ENCODE measurements around the gene STARD3. TPM values are rescaled to one million over a fixed set of nuclear protein-coding genes. Genes with fewer than 3 reads are reported as not detected.

Gene STARD3
- total RNA-seq, 1 donor from 2014 or later = 51.2 TPM

- Histone ChIP-seq H3K27ac (ENCODE audit: low read depth, low read length) (no peak overlapping the region), H3K4me1 (ENCODE audit: insufficient read depth, low read length) (peaks cover 5% of the 10 kb centered on the region), H3K9ac (ENCODE audit: low read length) (no peak overlapping the region), H2AFZ (ENCODE audit: low read depth, low read length) (no peak overlapping the region), H4K20me1 (ENCODE audit: insufficient read depth, low read length) (no peaks in the 10 kb centered on the region), H3K79me2 (ENCODE audit: insufficient read depth, low read length) (no peaks in the 10 kb centered on the region), H3K27me3 (ENCODE audit: insufficient read depth, low read length) (peaks cover 61% of the 10 kb centered on the region), H3K9me3 (ENCODE audit: insufficient read depth, low read depth, low read length) (no peaks in the 10 kb centered on the region), H3K4me2 (ENCODE audit: low read length) (no peak overlapping the region), H3K36me3 (ENCODE audit: insufficient read depth, low read length) (no peaks in the 10 kb centered on the region), H3K4me3 (ENCODE audit: insufficient read depth, low read depth, low read length) (no peak overlapping the region)
- Mint-ChIP-seq H3K4me3 (ENCODE audit: unreplicated experiment) (no peak overlapping the region), H3K36me3 (ENCODE audit: low read depth, unreplicated experiment) (no peaks in the 10 kb centered on the region), H3K27ac (ENCODE audit: unreplicated experiment) (no peak overlapping the region), H3K4me1 (ENCODE audit: low read depth, unreplicated experiment) (peaks cover 2% of the 10 kb centered on the region), H3K27me3 (ENCODE audit: low read depth, unreplicated experiment) (peaks cover 60% of the 10 kb centered on the region), H3K9me3 (ENCODE audit: unreplicated experiment) (no peaks in the 10 kb centered on the region)
- no peak for FAIRE-seq
- no peak for DNase-seq (ENCODE audit: low read depth)
- TF ChIP-seq, protein P1, sequence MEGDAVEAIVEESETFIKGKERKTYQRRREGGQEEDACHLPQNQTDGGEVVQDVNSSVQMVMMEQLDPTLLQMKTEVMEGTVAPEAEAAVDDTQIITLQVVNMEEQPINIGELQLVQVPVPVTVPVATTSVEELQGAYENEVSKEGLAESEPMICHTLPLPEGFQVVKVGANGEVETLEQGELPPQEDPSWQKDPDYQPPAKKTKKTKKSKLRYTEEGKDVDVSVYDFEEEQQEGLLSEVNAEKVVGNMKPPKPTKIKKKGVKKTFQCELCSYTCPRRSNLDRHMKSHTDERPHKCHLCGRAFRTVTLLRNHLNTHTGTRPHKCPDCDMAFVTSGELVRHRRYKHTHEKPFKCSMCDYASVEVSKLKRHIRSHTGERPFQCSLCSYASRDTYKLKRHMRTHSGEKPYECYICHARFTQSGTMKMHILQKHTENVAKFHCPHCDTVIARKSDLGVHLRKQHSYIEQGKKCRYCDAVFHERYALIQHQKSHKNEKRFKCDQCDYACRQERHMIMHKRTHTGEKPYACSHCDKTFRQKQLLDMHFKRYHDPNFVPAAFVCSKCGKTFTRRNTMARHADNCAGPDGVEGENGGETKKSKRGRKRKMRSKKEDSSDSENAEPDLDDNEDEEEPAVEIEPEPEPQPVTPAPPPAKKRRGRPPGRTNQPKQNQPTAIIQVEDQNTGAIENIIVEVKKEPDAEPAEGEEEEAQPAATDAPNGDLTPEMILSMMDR (IDR thresholded peaks at IDR 0.05; ENCODE audit: insufficient read depth, low read depth, low read length) = no peak
- TF ChIP-seq EZH2 (IDR thresholded peaks at IDR 0.05; ENCODE audit: insufficient read depth, low read length) = no peak
Observed at GRCh38 chr17:39629494-39629880, 7.5 kb upstream of the STARD3 start.

GRCh38 chr17:39629898-39630297 lies 7.0 kb upstream of the STARD3 start:
- H3K9me3 Mint-ChIP-seq (ENCODE audit: unreplicated experiment) = no peaks in the 10 kb centered on the region
- H3K27me3 Mint-ChIP-seq (ENCODE audit: low read depth, unreplicated experiment) = peaks cover 56% of the 10 kb centered on the region
- H3K27ac ChIP-seq (ENCODE audit: low read depth, low read length) = no peak overlapping the region
- H3K9me3 ChIP-seq (ENCODE audit: insufficient read depth, low read depth, low read length) = no peaks in the 10 kb centered on the region
- FAIRE-seq (no peak), DNase-seq (ENCODE audit: low read depth) (no peak)
- no peak overlapping the region for H3K4me3 ChIP-seq (ENCODE audit: insufficient read depth, low read depth, low read length)
- H3K36me3 Mint-ChIP-seq (ENCODE audit: low read depth, unreplicated experiment) = no peaks in the 10 kb centered on the region
- no peak overlapping the region for H3K27ac Mint-ChIP-seq (ENCODE audit: unreplicated experiment)
- H3K4me1 Mint-ChIP-seq (ENCODE audit: low read depth, unreplicated experiment) = peaks cover 2% of the 10 kb centered on the region
- no peak overlapping the region for H3K9ac ChIP-seq (ENCODE audit: low read length)
- peaks cover 5% of the 10 kb centered on the region for H3K4me1 ChIP-seq (ENCODE audit: insufficient read depth, low read length)
- H3K4me3 Mint-ChIP-seq (ENCODE audit: unreplicated experiment) = no peak overlapping the region
- H3K4me2 ChIP-seq (ENCODE audit: low read length) = no peak overlapping the region
- no peaks in the 10 kb centered on the region for H3K36me3 ChIP-seq (ENCODE audit: insufficient read depth, low read length)
- peaks cover 57% of the 10 kb centered on the region for H3K27me3 ChIP-seq (ENCODE audit: insufficient read depth, low read length)
- H3K79me2 ChIP-seq (ENCODE audit: insufficient read depth, low read length) = no peaks in the 10 kb centered on the region
- H2AFZ ChIP-seq (ENCODE audit: low read depth, low read length) = no peak overlapping the region
- no peaks in the 10 kb centered on the region for H4K20me1 ChIP-seq (ENCODE audit: insufficient read depth, low read length)
- no peak for TF ChIP-seq EZH2 (IDR thresholded peaks at IDR 0.05; ENCODE audit: insufficient read depth, low read length)

DNA sequence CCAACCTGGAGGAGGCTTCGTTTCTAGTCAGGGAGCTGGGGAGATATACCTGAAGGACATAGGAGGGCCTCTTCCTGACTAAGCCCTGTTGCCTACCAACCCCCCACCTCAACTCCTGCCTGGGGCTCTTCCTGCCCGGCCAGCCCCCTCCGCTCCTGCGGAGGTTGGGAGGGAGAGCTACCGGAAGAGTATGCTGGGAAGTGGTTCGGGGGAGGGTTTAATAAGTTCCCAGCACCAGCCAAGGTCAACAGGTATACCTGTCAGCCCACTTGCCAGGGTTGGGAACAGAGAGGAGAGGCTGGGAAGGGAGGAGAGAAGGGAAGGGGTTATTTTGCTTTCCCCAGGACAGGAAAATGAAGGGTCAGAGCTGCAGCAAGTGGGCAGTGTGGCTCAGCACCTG lies 5.5 kb upstream of the STARD3 start:
- Histone ChIP-seq H3K79me2 (ENCODE audit: insufficient read depth, low read length) (no peaks in the 10 kb centered on the region), H2AFZ (ENCODE audit: low read depth, low read length) (no peak overlapping the region), H3K4me2 (ENCODE audit: low read length) (no peak overlapping the region), H3K4me3 (ENCODE audit: insufficient read depth, low read depth, low read length) (no peak overlapping the region), H3K4me1 (ENCODE audit: insufficient read depth, low read length) (peaks cover 5% of the 10 kb centered on the region), H3K27me3 (ENCODE audit: insufficient read depth, low read length) (peaks cover 43% of the 10 kb centered on the region), H3K36me3 (ENCODE audit: insufficient read depth, low read length) (no peaks in the 10 kb centered on the region), H3K9ac (ENCODE audit: low read length) (no peak overlapping the region), H3K27ac (ENCODE audit: low read depth, low read length) (no peak overlapping the region), H4K20me1 (ENCODE audit: insufficient read depth, low read length) (no peaks in the 10 kb centered on the region), H3K9me3 (ENCODE audit: insufficient read depth, low read depth, low read length) (no peaks in the 10 kb centered on the region)
- Mint-ChIP-seq H3K4me1 (ENCODE audit: low read depth, unreplicated experiment) (peaks cover 2% of the 10 kb centered on the region), H3K27ac (ENCODE audit: unreplicated experiment) (no peak overlapping the region), H3K4me3 (ENCODE audit: unreplicated experiment) (no peak overlapping the region), H3K9me3 (ENCODE audit: unreplicated experiment) (no peaks in the 10 kb centered on the region), H3K36me3 (ENCODE audit: low read depth, unreplicated experiment) (no peaks in the 10 kb centered on the region), H3K27me3 (ENCODE audit: low read depth, unreplicated experiment) (peaks cover 41% of the 10 kb centered on the region)
- FAIRE-seq (no peak), DNase-seq (ENCODE audit: low read depth) (no peak)
- TF ChIP-seq EZH2 (IDR thresholded peaks at IDR 0.05; ENCODE audit: insufficient read depth, low read length) = no peak
- TF ChIP-seq, protein P1 (IDR thresholded peaks at IDR 0.05; ENCODE audit: insufficient read depth, low read depth, low read length) = no peak
